ENCODE data around the gene IL32. TPM values are rescaled to one million over a fixed set of nuclear protein-coding genes. Genes with fewer than 3 reads are reported as not detected.
A peak's percentile ranks its signal among the peaks of the same experiment; 100 is the strongest.

IL32 gene
- total and polyA plus RNA-seq, 8 donors: 151 to 928 (median 274) TPM

GRCh38 chr16:3101018-3101840 is 35.8 kb downstream of the IL32 start:
- Histone ChIP-seq H3K9me3 (no peaks in the 10 kb centered on the region), H3K4me1 (peaks cover 0 to 7% (median 0%) of the 10 kb centered on the region in 3 donors), H3K36me3 (no peaks in the 10 kb centered on the region), H3K4me3 (no peak overlapping the region), H3K27me3 (no peaks in the 10 kb centered on the region), H3K27ac (peak overlapping the region in 1 of 4 donors; percentile 46)
- WGBS, 2 donors: 47 to 48% methylated on average over 24 to 28 of the region's 29 CpGs
- FAIRE-seq: no peak
- peak in 3 of 4 donors; percentile 34 to 37 (median 35) for TF ChIP-seq CTCF (IDR thresholded peaks at IDR 0.05)
- DNase-seq: peak in 1 of 6 donors; percentile 51
- intact Hi-C loops (cut with DNase I): no loop called here
- ATAC-seq: peak in 1 of 4 donors; percentile 15

GRCh38 chr16:3101841-3102470 is 36.5 kb downstream of the IL32 start:
- DNase-seq (no peak), ATAC-seq (no peak), FAIRE-seq (no peak)
- H3K36me3 ChIP-seq: no peaks in the 10 kb centered on the region
- no peaks in the 10 kb centered on the region for H3K27me3 ChIP-seq
- no peak for TF ChIP-seq CTCF (IDR thresholded peaks at IDR 0.05)
- peaks cover 0 to 8% (median 0%) of the 10 kb centered on the region in 3 donors for H3K4me1 ChIP-seq
- no peaks in the 10 kb centered on the region for H3K9me3 ChIP-seq
- 67 to 73% methylated on average over 27 of the region's 27 CpGs for WGBS, 2 donors
- peak overlapping the region in 2 of 4 donors; percentile 22 to 46 for H3K27ac ChIP-seq
- no peak overlapping the region for H3K4me3 ChIP-seq
- intact Hi-C loops (cut with DNase I): no loop called here

- H3K4me1 ChIP-seq: peaks cover 0 to 5% (median 0%) of the 10 kb centered on the region in 3 donors
- peak; percentile 95 to 99 (median 98) for ATAC-seq
- peak; percentile 90 to 98 (median 95) for DNase-seq
- no peaks in the 10 kb centered on the region for H3K27me3 ChIP-seq
- H3K9me3 ChIP-seq: no peaks in the 10 kb centered on the region
- intact Hi-C loops (cut with DNase I): no loop called here
- no peak for TF ChIP-seq CTCF (IDR thresholded peaks at IDR 0.05)
- 1% methylated on average over 47 to 74 of the region's 74 CpGs for WGBS, 2 donors
- H3K27ac ChIP-seq: peak overlapping the region; percentile 74 to 84 (median 76)
- H3K4me3 ChIP-seq: peak overlapping the region; percentile 26 to 75 (median 61)
- H3K36me3 ChIP-seq: no peaks in the 10 kb centered on the region
- FAIRE-seq: no peak
Measured at GRCh38 chr16:3106205-3106928, 40.9 kb downstream of the IL32 start.

- Histone ChIP-seq H3K27me3 (no peaks in the 10 kb centered on the region), H3K27ac (peak within 1 kb of the TSS in 2 of 4 donors; percentile 18 to 33), H3K4me1 (peaks cover 8 to 17% (median 17%) of the 10 kb centered on the region in 3 donors), H3K36me3 (no peaks in the 10 kb centered on the region), H3K9me3 (no peaks in the 10 kb centered on the region), H3K4me3 (peak within 1 kb of the TSS; percentile 31 to 85 (median 68))
- no peak for FAIRE-seq
- intact Hi-C loops (cut with DNase I): no loop called here
- no peak for TF ChIP-seq CTCF (IDR thresholded peaks at IDR 0.05)
- peak; percentile 82 to 96 (median 85) for DNase-seq
- ATAC-seq: peak; percentile 98 to 99 (median 98)
- 5 to 7% methylated on average over 23 of the region's 23 CpGs for WGBS, 2 donors
Measured at GRCh38 chr16:3112058-3112880, 46.8 kb downstream of the IL32 start, which contains the start of gene ZNF205. Gene ZNF205, plus strand, starts transcription at chr16:3112586. Its CDS starts 845 bp downstream, at chr16:3113431.
